NCI-H146 (cell line): ENCODE measurements around the gene SCIMP.
"Not testable (repeated sequence)": the region's sequence is repeated elsewhere in the genome, so short reads cannot be mapped to it uniquely, and the experiment has no call there.

Experiments used
- DNase-seq: peaks from one replicate; lab custom pipeline; 2025; lab: John Stamatoyannopoulos, UW

The SCIMP gene

DNA sequence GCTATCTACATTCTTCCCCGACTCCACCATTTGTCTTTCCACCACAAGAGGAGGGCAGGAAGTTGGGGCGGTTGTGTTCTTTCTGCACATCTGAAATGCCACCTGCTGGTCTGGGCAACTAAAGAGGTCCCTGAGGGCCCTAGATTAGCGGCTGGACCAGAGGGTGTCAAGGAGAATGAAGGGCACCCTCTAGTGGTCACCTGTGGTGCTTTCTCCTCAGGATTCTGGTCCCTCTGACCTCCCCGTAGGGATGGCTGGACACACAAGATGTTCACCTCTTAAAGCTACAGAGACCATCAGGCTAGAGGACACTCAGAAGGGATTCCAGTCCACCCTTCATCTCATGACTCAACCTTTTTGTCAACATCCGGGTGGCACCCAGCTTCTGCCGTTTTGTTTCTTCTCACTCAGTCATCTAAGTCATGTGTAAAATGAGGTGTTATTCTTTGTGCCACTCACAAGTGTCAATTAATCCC, 2.9 kb upstream of the SCIMP start:
- DNase-seq, result peak; percentile 84

DNA sequence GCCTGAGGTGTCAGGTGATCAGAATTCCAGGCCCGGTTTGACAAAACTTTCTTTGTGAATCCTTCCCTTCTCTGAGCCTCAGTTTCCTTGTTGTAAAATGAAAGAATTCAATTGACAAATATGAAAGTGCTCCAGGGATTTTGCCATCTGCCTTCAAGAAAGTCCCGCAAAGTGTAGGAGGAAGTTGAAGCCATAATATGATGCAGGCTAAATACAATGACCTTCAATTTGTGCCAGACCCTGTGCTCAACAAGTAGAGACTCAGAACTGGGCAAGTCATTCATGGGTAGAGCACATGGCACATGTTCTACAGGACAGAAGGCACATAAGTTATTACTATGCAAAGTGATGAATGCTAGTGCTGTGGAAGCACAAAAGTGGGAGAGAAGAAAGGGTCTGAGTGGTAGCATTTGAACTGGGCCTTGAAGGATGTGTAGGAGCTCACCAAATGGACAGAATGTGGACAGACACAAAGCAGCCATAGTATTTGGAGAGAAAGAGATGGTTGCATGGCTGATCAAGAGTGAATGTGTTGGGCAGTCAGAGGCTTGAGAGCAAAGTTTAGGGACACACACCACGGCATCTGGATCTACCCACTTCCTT, 2.4 kb upstream of the SCIMP start:
- DNase-seq, result no peak

DNA sequence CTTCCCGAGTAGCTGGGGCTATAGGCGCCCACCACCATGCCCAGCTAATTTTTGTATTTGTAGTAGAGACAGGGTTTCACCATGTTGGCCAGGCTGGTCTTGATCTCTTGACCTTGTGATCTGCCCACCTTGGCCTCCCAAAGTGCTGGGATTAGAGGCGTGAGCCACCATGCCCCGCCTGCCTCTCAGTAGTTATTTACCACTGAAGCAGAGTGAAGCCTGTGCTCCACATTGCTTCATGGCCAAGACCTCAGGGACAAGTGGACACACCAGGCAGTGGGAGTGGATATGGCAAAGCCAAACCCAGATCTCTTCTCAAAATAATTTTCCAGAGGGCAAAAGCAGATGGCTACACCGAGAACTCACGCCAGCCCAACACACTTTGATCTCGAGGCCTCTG, 1.2 kb downstream of the SCIMP start:
- not testable (repeated sequence) for DNase-seq

DNA sequence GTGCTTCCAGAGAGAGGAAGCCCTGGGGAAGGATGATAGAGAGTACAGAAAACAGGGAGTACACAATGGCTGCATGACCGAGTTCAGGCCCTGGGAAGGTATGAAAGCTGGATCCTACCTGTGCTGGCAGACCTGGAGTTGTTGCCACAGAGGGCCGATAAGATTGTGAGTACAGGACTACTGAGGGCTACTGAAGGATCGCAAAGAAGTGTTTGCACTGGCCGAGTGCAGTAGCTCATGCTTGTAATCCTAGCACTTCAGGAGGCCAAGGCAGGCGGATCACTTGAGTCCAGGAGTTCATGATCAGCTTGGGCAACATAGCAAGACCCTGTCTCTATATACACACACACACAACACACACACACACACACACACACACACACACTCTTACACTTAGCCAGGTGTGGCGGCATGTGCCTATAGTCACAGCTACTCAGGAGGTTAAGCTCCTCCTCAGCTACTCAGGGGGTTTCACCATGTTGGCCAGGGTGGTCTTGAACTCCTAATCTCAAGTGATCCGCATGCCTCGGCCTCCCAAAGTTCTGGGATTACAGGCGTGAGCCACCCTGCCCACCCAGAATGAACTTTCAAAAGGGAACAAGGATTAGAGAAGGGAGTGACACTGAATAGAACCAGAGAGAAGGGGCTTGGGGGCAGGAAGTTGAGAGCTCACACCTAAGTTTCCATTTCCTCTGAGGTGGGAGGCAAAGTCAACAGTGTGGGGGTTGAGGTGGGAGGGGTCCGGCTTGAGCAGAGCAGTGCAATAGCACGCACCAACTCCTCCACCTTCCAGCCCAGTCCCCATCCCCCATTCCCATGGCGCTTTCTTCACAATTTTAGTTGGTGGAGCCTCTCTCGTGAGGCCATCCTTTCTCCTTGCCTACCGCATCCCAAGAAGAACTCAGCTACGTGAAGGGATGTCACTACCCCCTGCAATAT, 7.5 kb downstream of the SCIMP start:
- no peak for DNase-seq

DNA sequence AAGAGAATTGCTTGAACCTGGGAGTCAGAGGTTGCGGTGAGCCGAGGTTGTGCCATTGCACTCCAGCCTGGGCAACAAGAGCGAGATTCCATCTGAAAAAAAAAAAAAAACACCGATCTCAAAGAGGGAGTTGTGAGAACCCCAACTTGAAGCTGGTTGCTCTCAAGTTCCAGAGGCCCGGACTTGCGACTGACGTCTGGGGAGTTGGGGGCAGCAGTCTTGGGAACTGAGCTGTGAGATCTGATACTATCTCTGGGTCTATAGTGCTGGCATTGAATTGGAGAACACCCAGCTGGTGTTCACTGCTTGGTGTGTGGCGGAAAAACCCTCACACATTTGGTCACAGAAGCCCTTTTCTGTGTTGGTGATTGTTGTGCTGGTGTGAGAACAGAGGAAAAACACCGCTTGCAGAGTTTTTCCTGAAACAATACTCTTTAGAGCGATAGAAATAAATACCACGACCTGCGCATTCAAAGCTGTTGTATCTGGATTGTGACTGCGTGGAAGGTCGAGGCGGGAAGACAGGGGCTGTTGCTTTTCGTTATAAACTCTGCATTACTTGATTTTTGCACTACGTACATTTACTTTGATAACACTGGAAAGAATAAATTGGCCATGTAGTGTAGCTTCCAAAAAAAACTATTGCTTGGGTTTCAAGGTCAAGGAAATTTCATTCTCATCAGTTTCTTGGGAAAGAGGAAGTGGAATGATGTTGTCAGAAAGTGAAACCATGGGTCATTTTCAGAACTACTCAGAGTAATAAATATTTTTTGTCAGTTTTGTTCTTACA, 8.8 kb downstream of the SCIMP start:
- DNase-seq, result no peak

DNA sequence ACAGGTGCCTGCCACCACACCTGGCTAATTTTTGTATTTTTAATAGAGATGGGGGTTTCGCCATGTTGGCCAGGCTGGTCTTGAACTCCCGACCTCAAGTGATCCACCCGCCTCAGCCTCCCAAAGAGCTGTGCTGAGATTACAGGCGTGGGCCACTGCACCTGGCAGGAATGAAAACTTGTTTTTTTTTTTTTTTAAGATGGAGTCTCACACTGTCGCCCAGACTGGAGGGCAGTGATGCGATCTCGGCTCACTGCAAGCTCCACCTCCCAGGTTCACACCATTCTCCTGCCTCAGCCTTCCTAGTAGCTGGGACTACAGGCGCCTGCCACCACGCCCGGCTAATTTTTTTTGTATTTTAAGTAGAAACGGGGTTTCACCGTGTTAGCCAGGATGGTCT, 12.7 kb downstream of the SCIMP start:
- DNase-seq, result not testable (repeated sequence)

DNA sequence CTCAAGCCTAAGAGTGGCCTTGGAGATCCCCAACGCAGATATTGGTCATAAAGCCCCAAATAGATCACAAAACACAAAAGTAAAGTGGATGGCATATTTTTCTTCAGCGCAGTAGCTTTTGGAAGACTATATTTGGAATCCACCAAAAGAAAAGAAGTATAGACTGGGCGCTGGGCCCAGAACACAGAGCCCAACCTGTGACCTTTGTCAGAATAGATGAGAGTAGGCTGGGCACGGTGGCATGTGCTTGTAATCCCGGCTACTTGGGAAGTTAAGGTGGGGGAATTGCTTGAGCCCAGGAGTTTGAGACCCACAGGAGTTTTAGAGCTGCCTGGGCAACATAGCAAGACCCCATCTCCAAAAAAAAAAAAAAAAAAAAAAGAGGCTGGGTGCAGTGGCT, 14.6 kb downstream of the SCIMP start:
- no peak for DNase-seq

DNA sequence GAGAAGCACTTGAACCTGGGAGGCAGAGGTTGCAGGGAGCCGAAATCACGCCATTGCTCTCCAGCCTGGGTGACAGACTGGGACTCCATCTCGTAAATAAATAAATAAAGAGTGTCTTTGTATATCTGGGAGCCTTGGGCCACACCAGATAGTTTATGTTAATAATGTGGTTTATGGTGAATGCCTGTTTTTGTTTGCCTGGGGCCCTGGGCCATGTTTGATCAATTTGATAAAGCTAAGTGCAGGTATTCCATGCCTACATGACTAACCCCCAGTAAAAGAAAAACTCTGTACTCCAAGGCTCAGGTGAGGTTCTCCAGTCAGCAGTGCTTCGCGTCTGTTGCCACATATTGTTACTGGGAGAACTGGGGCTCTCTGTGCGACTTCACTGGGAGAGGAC, 15.1 kb downstream of the SCIMP start:
- no peak for DNase-seq

DNA sequence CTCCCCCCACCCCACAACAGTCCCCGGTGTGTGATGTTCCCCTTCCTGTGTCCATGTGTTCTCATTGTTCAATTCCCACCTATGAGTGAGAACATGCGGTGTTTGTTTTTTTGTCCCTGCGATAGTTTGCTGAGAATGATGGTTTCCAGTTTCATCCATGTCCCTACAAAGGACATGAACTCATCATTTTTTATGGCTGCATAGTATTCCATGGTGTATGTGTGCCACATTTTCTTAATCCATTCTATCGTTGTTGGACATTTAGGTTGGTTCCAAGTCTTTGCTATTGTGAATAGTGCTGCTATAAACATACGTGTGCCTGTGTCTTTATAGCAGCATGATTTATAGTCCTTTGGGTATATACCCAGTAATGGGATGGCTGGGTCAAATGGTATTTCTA, 17.1 kb downstream of the SCIMP start:
- not testable (repeated sequence) for DNase-seq

DNA sequence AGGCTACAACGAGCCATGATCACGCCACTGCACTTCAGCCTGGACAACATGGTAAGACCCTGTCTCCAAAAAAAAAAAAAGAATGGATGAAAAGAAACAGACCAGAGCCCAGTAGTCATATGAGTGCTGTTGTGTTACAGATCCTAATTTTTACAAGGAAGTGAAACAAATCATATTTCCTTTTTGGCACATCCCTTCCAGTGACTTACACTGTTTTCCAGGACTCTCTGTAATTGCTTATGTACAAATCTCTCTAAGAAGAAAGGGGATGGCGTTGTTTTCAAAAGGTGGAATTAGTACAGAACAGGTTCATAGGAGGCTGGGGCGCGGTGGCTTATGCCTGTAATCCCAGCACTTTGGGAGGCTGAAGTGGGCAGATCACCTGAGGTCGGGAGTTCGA, 23.2 kb downstream of the SCIMP start:
- no peak for DNase-seq

DNA sequence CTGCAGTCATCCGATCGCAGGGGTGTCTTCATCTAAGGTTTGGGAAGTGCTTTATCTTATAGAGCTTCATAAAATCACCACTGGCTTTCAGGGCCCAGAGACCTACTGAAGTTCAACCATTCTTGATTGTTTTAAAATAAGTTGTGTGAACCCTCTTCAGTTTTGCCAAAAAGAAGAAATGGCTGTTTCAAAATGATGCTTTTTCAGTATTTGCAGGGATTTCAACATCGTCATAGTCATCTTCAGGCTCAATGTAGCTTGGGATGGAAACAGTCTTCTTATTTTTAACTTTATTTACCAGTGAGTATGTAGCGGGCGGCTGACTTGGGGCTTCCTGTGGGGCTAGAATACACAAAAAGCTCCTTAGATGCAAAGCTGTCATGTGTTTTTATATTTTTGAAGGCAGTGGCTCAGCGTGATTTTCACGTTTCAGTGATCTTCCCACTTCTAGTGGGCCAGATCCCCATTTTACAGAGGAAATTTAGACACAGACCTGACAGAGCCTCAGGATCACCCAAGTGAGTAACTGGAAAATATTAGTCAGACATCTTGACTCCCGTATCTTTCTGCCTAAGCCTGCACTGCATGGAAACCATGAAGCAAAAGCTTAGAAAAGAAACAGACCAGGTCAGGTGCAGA, 23.9 kb downstream of the SCIMP start:
- DNase-seq, result no peak

DNA sequence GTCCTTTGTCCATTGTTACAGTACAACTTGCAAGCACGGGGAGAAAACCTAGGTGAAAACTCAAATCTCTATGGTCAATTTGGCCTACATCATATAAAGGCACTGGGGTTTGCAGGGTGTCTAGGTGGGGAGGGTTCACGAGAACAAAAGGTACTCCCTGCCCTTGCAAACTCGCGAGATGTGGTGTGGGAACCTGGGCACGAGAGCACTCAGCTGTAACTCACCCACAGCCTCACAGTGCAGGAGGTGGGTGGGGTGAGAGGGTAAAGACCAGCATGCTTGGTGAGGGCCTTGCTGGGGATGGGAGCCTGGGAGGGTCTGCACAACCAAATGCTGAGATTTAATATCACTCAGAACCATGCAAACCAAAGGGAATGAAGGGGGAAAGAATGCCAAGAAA, 24.6 kb downstream of the SCIMP start:
- no peak for DNase-seq

DNA sequence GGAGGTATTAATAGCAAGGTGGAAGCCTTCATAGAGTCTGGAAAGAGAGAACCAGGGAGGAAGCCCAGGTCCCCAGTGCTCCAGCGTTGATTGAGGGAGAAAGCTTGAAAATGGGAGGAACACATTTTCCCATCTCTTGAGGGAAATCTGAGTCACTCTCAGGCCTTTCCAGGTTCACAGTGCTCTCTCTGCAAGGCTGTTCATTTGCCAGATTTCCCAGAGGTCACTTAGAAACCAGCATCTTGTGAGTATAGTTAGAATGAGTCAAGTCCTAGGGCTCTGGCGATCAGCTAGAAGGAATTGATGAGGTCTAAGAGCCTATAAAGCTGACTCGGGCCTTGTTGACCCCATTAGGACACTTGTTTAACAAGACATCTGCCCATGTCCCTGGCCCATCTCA, 25.3 kb downstream of the SCIMP start:
- no peak for DNase-seq

DNA sequence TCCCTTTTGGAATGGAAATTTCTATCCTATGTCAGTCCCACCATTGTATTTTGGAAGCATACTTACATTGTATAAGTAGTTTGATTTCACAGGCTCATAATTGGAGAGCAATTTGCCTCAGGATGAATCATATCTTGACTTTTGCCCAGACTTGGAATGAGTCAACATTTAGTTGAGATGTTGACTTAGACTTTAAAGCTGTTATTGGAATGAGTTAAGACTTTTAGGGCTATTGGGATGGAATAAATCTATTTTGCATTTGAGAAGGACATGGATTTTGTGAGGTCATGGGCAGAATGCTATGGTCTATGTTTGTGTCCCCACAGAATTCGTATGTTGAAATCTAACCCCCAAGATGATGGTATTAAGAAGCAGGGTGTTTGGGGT, 30.8 kb downstream of the SCIMP start:
- no peak for DNase-seq

DNA sequence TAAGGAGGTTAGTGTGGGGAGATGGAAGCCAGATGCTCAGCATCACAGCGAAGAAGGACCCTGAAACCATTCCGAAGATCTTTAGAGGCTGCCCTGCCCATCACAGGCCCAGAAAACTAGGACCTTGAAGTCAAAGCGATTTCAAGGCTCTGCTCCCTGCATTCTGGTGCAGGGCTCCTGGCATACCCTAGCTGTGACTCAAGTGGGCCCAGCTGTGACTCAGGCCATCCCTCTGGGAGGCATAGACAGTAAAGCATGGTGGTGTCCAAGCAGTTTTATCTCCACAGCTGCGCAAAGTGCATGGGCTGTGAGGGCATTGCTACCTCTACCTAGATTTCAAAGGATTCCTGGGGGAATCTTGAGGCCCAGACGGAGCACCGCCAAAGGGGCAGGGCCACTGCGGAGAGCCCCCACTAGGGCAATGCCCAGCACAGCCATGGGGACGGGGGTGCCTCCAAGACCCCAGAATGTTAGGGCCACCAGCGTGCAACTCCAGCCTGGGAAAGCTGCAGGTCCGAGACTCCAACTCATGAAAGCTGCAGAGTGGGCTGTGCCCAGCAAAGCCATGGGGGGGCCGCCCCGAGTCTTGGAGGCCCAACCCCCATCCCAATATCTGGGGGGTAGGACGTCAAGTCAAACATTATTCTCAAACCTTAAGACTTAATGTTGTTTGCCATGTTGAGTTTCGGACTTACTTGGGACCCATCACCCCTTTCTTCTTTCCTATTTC, 31.3 kb downstream of the SCIMP start:
- DNase-seq, result no peak

DNA sequence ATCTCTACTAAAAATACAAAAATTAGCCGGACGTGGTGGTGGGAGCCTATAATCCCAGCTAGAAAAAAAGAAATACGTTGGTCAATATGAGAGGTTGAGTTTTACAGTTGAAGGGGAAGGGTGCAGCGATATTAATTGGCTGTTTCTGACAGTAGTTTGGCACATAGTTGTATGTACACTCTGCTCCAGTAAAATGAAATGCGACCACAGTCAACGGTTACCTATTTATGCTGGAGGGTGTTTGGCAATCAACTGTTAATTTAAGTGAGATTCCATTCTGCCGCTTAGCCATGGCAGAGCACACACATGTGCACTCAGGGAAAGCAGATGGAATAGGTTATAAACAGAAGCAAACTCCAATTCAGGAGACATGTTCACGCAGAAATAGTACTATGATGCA, 33.6 kb downstream of the SCIMP start:
- DNase-seq, result no peak

DNA sequence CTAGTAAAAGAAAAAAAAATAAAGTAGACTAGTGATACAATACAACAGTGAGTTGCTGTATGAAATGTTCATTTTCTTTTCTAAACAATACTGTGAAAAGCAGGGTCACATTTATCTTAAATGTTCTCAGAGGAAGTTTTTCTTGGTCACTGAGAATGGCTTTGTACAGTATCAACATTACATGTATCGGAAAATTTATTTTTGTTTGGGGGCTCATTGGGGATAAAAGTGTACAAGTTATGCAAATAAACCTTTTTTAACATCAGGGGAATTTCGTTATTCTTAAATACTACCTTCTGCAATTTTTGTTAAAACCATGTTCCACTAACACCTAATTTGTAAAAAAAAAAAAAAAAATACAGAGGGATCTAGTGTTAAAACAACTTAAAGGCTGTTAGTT, 34.3 kb downstream of the SCIMP start:
- no peak for DNase-seq

DNA sequence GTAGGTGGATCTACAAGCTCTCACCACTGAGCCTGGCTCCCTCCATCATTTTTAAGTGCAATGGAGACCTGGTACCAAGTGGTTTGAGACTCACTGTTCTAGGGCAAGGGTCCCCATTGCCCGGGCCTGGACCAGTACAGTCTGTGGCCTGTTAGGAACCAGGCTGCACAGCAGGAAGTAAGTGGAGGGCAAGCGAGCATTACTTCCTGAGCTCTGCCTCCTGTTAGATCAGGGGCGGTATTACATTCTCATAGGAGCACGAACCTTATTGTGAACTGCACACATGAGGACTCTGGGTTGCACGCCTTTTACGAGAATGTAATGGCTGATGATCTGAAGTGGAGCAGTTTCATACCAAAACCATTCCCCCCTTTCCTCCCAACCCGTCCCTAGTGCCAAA, 36.2 kb downstream of the SCIMP start:
- DNase-seq, result no peak

DNA sequence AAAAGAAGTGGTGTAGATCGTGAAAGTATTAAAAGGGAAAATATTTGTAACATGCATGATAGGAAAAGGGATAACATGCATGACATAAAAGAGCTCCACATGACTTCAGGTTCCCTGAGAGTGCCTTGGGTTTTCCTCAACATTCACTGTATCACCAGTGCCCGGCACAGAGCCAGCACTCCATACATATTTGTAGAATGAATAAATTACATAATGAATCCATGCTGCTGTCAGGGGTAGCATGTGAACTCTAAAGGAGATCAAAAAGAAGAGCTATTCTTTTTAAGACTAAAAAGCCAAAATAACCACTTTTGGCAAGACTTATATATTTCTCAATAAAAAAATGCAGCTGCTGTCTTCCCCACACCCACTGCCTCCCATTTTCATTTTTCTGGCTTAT, 40.3 kb downstream of the SCIMP start:
- DNase-seq, result no peak

DNA sequence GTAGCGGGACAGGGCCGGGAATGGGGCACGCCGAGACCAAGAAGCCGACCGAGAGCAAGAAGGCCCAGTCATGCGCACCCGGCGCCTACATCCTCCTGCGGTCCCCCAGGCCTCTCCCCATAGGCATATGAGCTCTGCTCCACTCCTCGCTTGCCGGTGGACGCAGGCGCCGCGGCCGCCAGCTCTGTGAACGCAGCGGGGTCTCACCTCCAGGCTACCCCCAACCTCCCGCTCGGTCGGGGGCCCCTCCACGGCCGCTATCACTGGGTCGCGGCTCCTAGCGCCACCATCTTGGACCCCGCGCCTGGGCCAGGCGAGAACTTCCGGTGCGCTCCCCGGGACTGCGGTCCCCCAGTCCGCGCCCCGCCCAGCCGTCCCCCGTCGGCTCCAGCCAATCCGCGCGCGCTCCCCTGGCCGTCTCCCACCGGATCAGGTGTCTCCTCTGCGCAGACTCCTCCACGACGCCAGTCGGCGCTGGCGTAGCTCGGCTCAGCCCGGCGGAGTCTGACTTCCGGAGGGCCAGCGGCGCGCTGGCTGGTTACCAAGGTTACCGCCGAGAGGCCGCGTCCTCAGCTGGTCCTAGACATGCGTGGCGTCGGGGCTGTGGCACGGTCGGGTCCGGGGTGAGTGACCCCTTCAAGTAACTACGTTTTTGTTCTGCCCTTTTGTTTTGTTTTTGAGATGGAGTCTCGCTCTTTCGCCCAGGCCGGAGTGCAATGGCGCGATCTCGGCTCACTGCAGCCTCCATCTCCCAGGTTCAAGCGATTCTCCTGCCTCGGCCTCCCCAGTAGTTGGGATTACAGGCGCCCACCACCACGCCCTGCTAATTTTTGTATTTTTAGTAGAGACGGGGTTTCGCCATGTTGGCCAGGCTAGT, 42.9 kb downstream of the SCIMP start, which contains the start of gene ZNF594:
Gene ZNF594, minus strand, starts transcription at position 328 of the 877 bp plus-strand sequence. CDS start 7,612 bp downstream, outside the sequence.
- peak; percentile 97 for DNase-seq
